GM12878 (cell line): Measurements from ENCODE around the gene PLEKHJ1. TPM values are rescaled to one million over a fixed set of nuclear protein-coding genes. Genes with fewer than 3 reads are reported as not detected.

Source experiments
- ATAC-seq: fragments of 200-7000 bp; cut with Tn5 transposase; 3 replicates; pipeline ENCODE4 v1.9.1; 2020; ENCODE audit warnings: mild to moderate bottlenecking, moderate library complexity
- BruUV-seq: library from RNA; stranded (reverse); fragments of 400-500 nt; replicated peaks from 2 replicates; lab custom pipeline; 2021; lab: Mats Ljungman, UMichigan
- CTCF ChIA-PET: fragments of 300-600 bp; sonication (Branson Sonifier 250); formaldehyde crosslinking; extraction: SDS; loops from one replicate; lab custom pipeline; 2021; ENCODE audit warnings: inconsistent platforms; lab: Yijun Ruan, JAX
- POLR2A ChIA-PET: fragments of 350-600 bp; formaldehyde crosslinking; extraction: SDS; loops from one replicate; lab custom pipeline; 2021; ENCODE audit warnings: inconsistent platforms; lab: Charles Lee
- RAD21 ChIA-PET: fragments of 300-600 bp; sonication (Branson Sonifier 250); formaldehyde crosslinking; loops from one replicate; lab custom pipeline; 2023; ENCODE audit warnings: antibody characterized with exemption; ENCODE audit not compliant: unreplicated experiment; lab: Charles Lee
- SMC1A ChIA-PET: fragments of 300-600 bp; sonication (Branson Sonifier 250); formaldehyde crosslinking; loops from one replicate; lab custom pipeline; 2023; ENCODE audit not compliant: unreplicated experiment, uncharacterized antibody; lab: Charles Lee
- DNase-seq: peaks from one replicate; pipeline ENCODE4 v3.0.0-alpha.2; 2011; ENCODE audit warnings: low read depth, low spot score
- FAIRE-seq: peaks from 3 replicates; lab custom pipeline; 2011; peaks lifted over from hg19 to GRCh38; lab: Jason Lieb, UNC
- H2AFZ ChIP-seq: 2 replicates; pipeline ENCODE4 v1.6.0; 2011; ENCODE audit warnings: low read depth, low read length, control low read depth; ENCODE audit not compliant: control insufficient read depth
- H3K27ac ChIP-seq: 2 replicates; pipeline ENCODE4 v1.5.1; 2011; ENCODE audit warnings: control low read depth; ENCODE audit not compliant: control insufficient read depth, insufficient read depth
- H3K27me3 ChIP-seq, 2 experiments: replicated peaks in 1 of 2; 2 replicates each; pipeline versions ENCODE4 v1.6.0 to v1.6.1; 2011; ENCODE audit warnings: low read length in 1 of 2; ENCODE audit not compliant: control insufficient read depth in 2 of 2, insufficient read depth in 2 of 2
- H3K36me3 ChIP-seq, 2 experiments: 2 replicates each; pipeline ENCODE4 v1.5.1; 2011; ENCODE audit warnings: low read length in 1 of 2; ENCODE audit not compliant: control insufficient read depth in 2 of 2, insufficient read depth in 2 of 2
- H3K4me1 ChIP-seq: 2 replicates; pipeline ENCODE4 v1.6.1; 2011; ENCODE audit warnings: mild to moderate bottlenecking, low read length, moderate library complexity, mixed read lengths; ENCODE audit not compliant: control insufficient read depth, insufficient read depth
- H3K4me2 ChIP-seq: 2 replicates; pipeline ENCODE4 v1.6.0; 2011; ENCODE audit warnings: control low read depth; ENCODE audit not compliant: control insufficient read depth, insufficient read depth
- H3K4me3 ChIP-seq: fragments of 200-600 bp; sonication (generic); 2 replicates; pipeline ENCODE4 v1.5.1; 2016
- H3K79me2 ChIP-seq: 2 replicates; pipeline ENCODE4 v1.6.0; 2011; ENCODE audit warnings: low read length; ENCODE audit not compliant: control insufficient read depth, insufficient read depth
- H3K9ac ChIP-seq: 2 replicates; pipeline ENCODE4 v1.8.0; 2011; ENCODE audit warnings: low read length, control low read depth, mixed read lengths; ENCODE audit not compliant: control insufficient read depth, insufficient read depth
- H3K9me3 ChIP-seq: replicated peaks from 3 replicates; pipeline ENCODE4 v1.5.1; 2011; ENCODE audit warnings: mild to moderate bottlenecking, low read length; ENCODE audit not compliant: control insufficient read depth, insufficient read depth
- H4K20me1 ChIP-seq: 2 replicates; pipeline ENCODE4 v1.6.0; 2011; ENCODE audit not compliant: control insufficient read depth, insufficient read depth
- ASH2L ChIP-seq: fragments of 300-600, 200-600 bp; sonication (generic); IDR thresholded peaks from 2 replicates; pipeline ENCODE4 v1.6.1; 2017; ENCODE audit warnings: low read depth, mild to moderate bottlenecking, borderline replicate concordance
- GABPA ChIP-seq: IDR thresholded peaks from 2 replicates; pipeline ENCODE4 v1.6.1; 2014; ENCODE audit warnings: antibody characterized with exemption, low read depth, mild to moderate bottlenecking, inconsistent platforms
- PML ChIP-seq: IDR thresholded peaks from 2 replicates; pipeline ENCODE4 v1.6.1; 2012; ENCODE audit warnings: low read length, inconsistent platforms
- SREBF1 ChIP-seq: IDR thresholded peaks from 2 replicates; pipeline ENCODE4 v1.6.1; 2012; ENCODE audit warnings: mild to moderate bottlenecking, low read length
- SUZ12 ChIP-seq: fragments of 200-600 bp; sonication (generic); IDR thresholded peaks from one replicate; pipeline ENCODE4 v1.6.1; 2018; ENCODE audit warnings: antibody characterized with exemption, mild to moderate bottlenecking; ENCODE audit not compliant: unreplicated experiment
- YBX1 ChIP-seq: fragments of 450-650 bp; IDR thresholded peaks from 2 replicates; pipeline ENCODE4 v1.6.1; 2016; ENCODE audit warnings: antibody characterized with exemption
- ZNF687 ChIP-seq: fragments of 450-650 bp; IDR thresholded peaks from 2 replicates; pipeline ENCODE4 v1.6.1; 2017; ENCODE audit warnings: mild to moderate bottlenecking, moderate library complexity
- WGBS: methylation state at CpG from one replicate; pipeline ENCODE4 v1.1.6; 2016; ENCODE audit warnings: low lambda C conversion rate; ENCODE audit not compliant: insufficient replicate concordance, insufficient coverage; ENCODE audit errors: missing lambda C conversion rate; 5-methylcytosine and 5-hydroxymethylcytosine counted together
- in situ Hi-C: fragments of 300-500 bp; cut with MboI; formaldehyde crosslinking; loops from 9 replicates; pipeline ENCODE4 v1.14.3; 2018; ENCODE audit warnings: mixed read lengths
- intact Hi-C: fragments of 100-400 bp; cut with micrococcal nuclease; formaldehyde crosslinking; loops from one replicate; pipeline ENCODE4 v1.14.2; 2022; ENCODE audit not compliant: unreplicated experiment
- polyA plus RNA-seq, 11 experiments: library from polyadenylated mRNA; depleted of rRNA in 4 of 11; unstranded in 6 of 11; stranded (reverse) in 5 of 11; fragments of >200 nt; fragmentation: Nextera tagmentation in 4 of 11; fragmentation: Illumina TruSeq in 1 of 11; extraction: Ambion mirVana in 4 of 11; extraction: Trizol in 1 of 11; gene quantifications; 1 replicate in 1 of 11; 2 replicates in 10 of 11; pipeline versions ENCODE4 v1.2.1 to v1.2.3, GENCODE V29; 2011 to 2016; ENCODE audit warnings: inconsistent platforms in 2 of 11, missing spikeins in 2 of 11, low read depth in 1 of 11
- total RNA-seq, 4 experiments: library from RNA; depleted of rRNA in 3 of 4; stranded (reverse); fragments of >200 nt in 3 of 4; fragmentation: Illumina TruSeq in 1 of 4; extraction: Trizol in 1 of 4; gene quantifications; 2 replicates each; pipeline versions ENCODE4 v1.2.1 to v1.2.3, GENCODE V29; 2013 to 2021

PLEKHJ1 gene
- total and polyA plus RNA-seq, 10 of the 15 experiments (the other 5 are each of a cell fraction or from before 2014, with no cell fraction given): 1.3 to 133 (median 75.0) TPM

DNA sequence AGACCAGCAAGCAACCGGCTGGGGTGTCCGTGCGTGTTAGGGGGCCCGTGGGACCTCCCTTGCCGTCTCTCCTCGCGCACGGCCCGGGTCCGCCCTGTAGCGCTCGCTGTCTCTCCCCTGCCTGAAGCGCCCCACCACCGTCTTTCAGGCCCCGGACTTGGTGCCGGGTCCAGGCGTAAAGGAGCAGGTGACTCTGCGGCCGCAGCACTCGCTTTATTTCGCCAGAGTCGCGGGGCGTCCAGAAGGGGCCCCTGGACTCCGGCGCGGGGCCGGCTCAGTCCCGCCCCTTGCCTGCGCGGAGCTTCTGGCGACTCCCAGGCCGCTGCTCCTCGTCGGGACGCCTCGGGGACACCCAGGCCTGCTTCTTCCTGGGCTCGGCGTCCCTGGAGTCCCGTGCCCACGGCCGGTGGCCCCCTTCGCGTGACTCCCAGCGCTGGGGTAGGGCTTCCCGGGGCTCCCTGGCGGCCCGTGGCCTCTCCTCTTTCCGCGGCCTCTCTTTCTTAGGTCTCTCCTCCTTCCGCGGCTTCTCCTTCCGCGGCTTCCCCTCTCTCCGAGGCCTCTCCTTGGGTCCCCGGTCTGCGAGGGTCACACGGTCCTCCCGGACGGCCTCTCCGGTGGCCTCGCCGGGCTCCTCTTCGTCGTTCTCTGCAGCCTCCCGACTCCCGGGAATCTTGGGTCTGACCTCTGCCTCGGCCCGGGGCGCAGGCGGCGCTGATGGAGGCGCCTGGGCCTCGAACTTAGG is 16.1 kb upstream of the PLEKHJ1 start:
- Histone ChIP-seq H3K79me2 (no peaks in the 10 kb centered on the region), H2AFZ (no peak overlapping the region), H3K4me2 (peak overlapping the region; percentile 48; the same call in 1 of the 2 replicates), H3K4me3 (no peak overlapping the region), H4K20me1 (no peaks in the 10 kb centered on the region), H3K4me1 (no peaks in the 10 kb centered on the region; the same call in 1 of the 2 replicates), H3K27me3 (peaks cover 14 to 19% of the 10 kb centered on the region in 2 experiments; a peak in 3 of 4 replicates), H3K9ac (no peak overlapping the region), H3K9me3 (no peaks in the 10 kb centered on the region; the same call in 2 of the 3 replicates), H3K36me3 (peaks cover 0 to 12% of the 10 kb centered on the region in 2 experiments; a peak in 2 of 4 replicates), H3K27ac (no peak overlapping the region)
- POLR2A ChIA-PET: interaction anchor here (1.0 kb wide), 1 partner anchor 13 kb away, joined by 3 read pairs; no protein-coding TSS in a partner anchor
- intact Hi-C loops: no loop called here
- no peak for DNase-seq
- in situ Hi-C loops: no loop called here
- SMC1A ChIA-PET: no interaction called here
- BruUV-seq: no TSS peak
- no peak for TF ChIP-seq ASH2L
- TF ChIP-seq PML: no peak
- TF ChIP-seq SUZ12: peak; percentile 24
- TF ChIP-seq ZNF687: no peak
- no peak for TF ChIP-seq GABPA
- TF ChIP-seq SREBF1: no peak
- no peak for TF ChIP-seq YBX1
- 18% methylated on average over 55 of the region's 74 CpGs for WGBS
- RAD21 ChIA-PET: no interaction called here
- CTCF ChIA-PET: interaction anchor here (1.0 to 1.3 kb wide), 2 partner anchors 13 to 25 kb away, joined by 3 to 5 read pairs; no protein-coding TSS in a partner anchor
- ATAC-seq: no peak
- FAIRE-seq: no peak
